ENCODE measurements around the gene LRG1.

LRG1 gene

GRCh38 chr19:4493104-4493928 lies 46.5 kb downstream of the LRG1 start:
- DNase-seq (ENCODE audit: low read depth), result no peak

GRCh38 chr19:4492337-4493103 lies 47.3 kb downstream of the LRG1 start:
- no peak for DNase-seq (ENCODE audit: low read depth)

- no peak for DNase-seq (ENCODE audit: low read depth)
Measured at GRCh38 chr19:4491446-4491845, 48.4 kb downstream of the LRG1 start.

DNA sequence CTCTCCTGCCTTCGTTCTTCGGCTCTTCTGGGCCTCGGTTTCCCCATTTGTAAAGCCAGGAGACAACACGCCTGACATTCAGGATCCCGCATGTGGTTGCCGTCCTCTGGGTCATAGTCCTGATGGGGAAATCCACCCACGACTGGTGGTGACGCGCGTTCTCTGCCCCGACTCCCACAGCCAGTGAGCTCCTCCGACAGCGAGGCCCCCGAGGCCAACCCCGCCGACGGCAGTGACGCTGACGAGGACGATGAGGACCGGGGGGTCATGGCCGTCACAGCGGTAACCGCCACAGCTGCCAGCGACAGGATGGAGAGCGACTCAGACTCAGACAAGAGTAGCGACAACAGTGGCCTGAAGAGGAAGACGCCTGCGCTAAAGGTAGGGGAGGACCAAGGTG lies 51.3 kb downstream of the LRG1 start:
- no peak for DNase-seq (ENCODE audit: low read depth)

GRCh38 chr19:4487572-4487971 lies 52.3 kb downstream of the LRG1 start:
- no peak for DNase-seq (ENCODE audit: low read depth)
